Colonic mucosa (tissue), 4 donors: ENCODE measurements around the gene MXRA7. TPM values are rescaled to one million over a fixed set of nuclear protein-coding genes. Genes with fewer than 3 reads are reported as not detected.

ENCODE experiments used
- DNase-seq: peaks from one replicate; pipeline ENCODE4 v3.0.0-alpha.2; 2020
- H3K27ac ChIP-seq: fragments of 200-600 bp; one replicate; pipeline ENCODE4 v1.8.0; 2021
- H3K27me3 ChIP-seq: fragments of 200-600 bp; one replicate; pipeline ENCODE4 v1.8.0; 2021
- H3K36me3 ChIP-seq: fragments of 200-600 bp; one replicate; pipeline ENCODE4 v1.8.0; 2021
- H3K4me1 ChIP-seq: fragments of 200-600 bp; one replicate; pipeline ENCODE4 v1.8.0; 2021; ENCODE audit warnings: mild to moderate bottlenecking
- H3K4me3 ChIP-seq: fragments of 200-600 bp; one replicate; pipeline ENCODE4 v1.8.0; 2021
- H3K9ac ChIP-seq, 2 donors: one replicate each; pipeline ENCODE4 v1.7.0; 2013; ENCODE audit warnings: control low read depth in 2 of 2, low read depth in 2 of 2, low read length in 2 of 2
- H3K9me3 ChIP-seq: fragments of 200-600 bp; one replicate; pipeline ENCODE4 v1.8.0; 2021
- CTCF ChIP-seq: fragments of 200-600 bp; IDR thresholded peaks from one replicate; pipeline ENCODE4 v1.8.0; 2022; ENCODE audit warnings: antibody characterized with exemption, mild to moderate bottlenecking
- intact Hi-C: fragments of 100-400 bp; cut with DNase I; formaldehyde crosslinking; loops from one replicate; pipeline ENCODE4 v1.14.1; 2022
- total RNA-seq, 2 donors: library from RNA; stranded (reverse); fragmentation: NEBNext Ultra II Directional in 1 of 2; extraction: Animal tissue kit (Norgen Biotek cat#: 25700) in 1 of 2; gene quantifications; one replicate each; pipeline ENCODE4 v1.2.1, GENCODE V29; 2021
- donor health status: healthy.
- donor health status: DM: no; HTN: no; CAD: no.
- donor health status: DM: no; HTN: no; CAD: no.

Gene MXRA7
- total RNA-seq, 2 donors from 2014 or later: 20.3 to 39.3 TPM

- intact Hi-C loops: no loop called here
- no peak overlapping the region for H3K27ac ChIP-seq
- H3K27me3 ChIP-seq: no peaks in the 10 kb centered on the region
- H3K4me3 ChIP-seq: no peak overlapping the region
- H3K36me3 ChIP-seq: no peaks in the 10 kb centered on the region
- H3K9ac ChIP-seq: peak overlapping the region in 1 of 2 donors; percentile 1
- DNase-seq: no peak
- no peaks in the 10 kb centered on the region for H3K9me3 ChIP-seq
- peaks cover 9% of the 10 kb centered on the region for H3K4me1 ChIP-seq
- no peak for TF ChIP-seq CTCF
Observed at GRCh38 chr17:76667786-76668453, 42.8 kb downstream of the MXRA7 start.

- H3K4me3 ChIP-seq: no peak overlapping the region
- no peak overlapping the region for H3K27ac ChIP-seq
- no peak for DNase-seq
- H3K9ac ChIP-seq: no peak overlapping the region
- H3K9me3 ChIP-seq: no peaks in the 10 kb centered on the region
- no peak for TF ChIP-seq CTCF
- no peaks in the 10 kb centered on the region for H3K27me3 ChIP-seq
- no peaks in the 10 kb centered on the region for H3K36me3 ChIP-seq
- intact Hi-C loops: no loop called here
- peaks cover 5% of the 10 kb centered on the region for H3K4me1 ChIP-seq
Observed at GRCh38 chr17:76667491-76667755, 43.3 kb downstream of the MXRA7 start.

GRCh38 chr17:76660656-76661042, 50.1 kb downstream of the MXRA7 start:
- DNase-seq: peak; percentile 56
- H3K9ac ChIP-seq: peak overlapping the region in 1 of 2 donors; percentile 29
- no peak for TF ChIP-seq CTCF
- H3K27ac ChIP-seq: peak overlapping the region; percentile 85
- H3K36me3 ChIP-seq: no peaks in the 10 kb centered on the region
- H3K4me1 ChIP-seq: peaks cover 7% of the 10 kb centered on the region
- no peak overlapping the region for H3K4me3 ChIP-seq
- intact Hi-C loops: no loop called here
- no peaks in the 10 kb centered on the region for H3K27me3 ChIP-seq
- no peaks in the 10 kb centered on the region for H3K9me3 ChIP-seq

- Histone ChIP-seq H3K27me3 (no peaks in the 10 kb centered on the region), H3K4me1 (peaks cover 7% of the 10 kb centered on the region), H3K4me3 (no peak overlapping the region), H3K27ac (peak overlapping the region; percentile 85), H3K9ac (peak overlapping the region in 1 of 2 donors; percentile 78), H3K36me3 (no peaks in the 10 kb centered on the region), H3K9me3 (no peaks in the 10 kb centered on the region)
- no peak for TF ChIP-seq CTCF
- DNase-seq: peak; percentile 77
- intact Hi-C loops: no loop called here
Observed at GRCh38 chr17:76659928-76660655, 50.7 kb downstream of the MXRA7 start.

- H3K4me1 ChIP-seq: peaks cover 7% of the 10 kb centered on the region
- no peak overlapping the region for H3K4me3 ChIP-seq
- DNase-seq: peak; percentile 67
- no peaks in the 10 kb centered on the region for H3K27me3 ChIP-seq
- no peaks in the 10 kb centered on the region for H3K9me3 ChIP-seq
- intact Hi-C loops: no loop called here
- no peak for TF ChIP-seq CTCF
- H3K27ac ChIP-seq: peak overlapping the region; percentile 64
- no peaks in the 10 kb centered on the region for H3K36me3 ChIP-seq
- peak overlapping the region in 1 of 2 donors; percentile 38 for H3K9ac ChIP-seq
Observed at GRCh38 chr17:76658242-76658662, 52.5 kb downstream of the MXRA7 start.
